Transverse colon (tissue), 3 donors: ENCODE measurements around the gene PIMREG.

ENCODE experiments used
- CTCF ChIP-seq, 5 experiments: fragments of 200-600 bp in 3 of 5; fragments of 450-650 bp in 2 of 5; sonication (generic) in 3 of 5; IDR thresholded peaks; 1 replicate in 2 of 5; 2 replicates in 3 of 5; pipeline ENCODE4 v1.5.1; 2016 to 2017; ENCODE audit warnings: antibody characterized with exemption in 5 of 5, inconsistent platforms in 3 of 5, mild to moderate bottlenecking in 2 of 5, moderate library complexity in 1 of 5
- POLR2A ChIP-seq: fragments of 450-650 bp; IDR thresholded peaks from one replicate; pipeline ENCODE4 v1.6.1; 2016; ENCODE audit warnings: antibody characterized with exemption, mild to moderate bottlenecking, moderate library complexity

- TF ChIP-seq POLR2A = no peak
- no peak for TF ChIP-seq CTCF (IDR thresholded peaks at IDR 0.05)
Measured at GRCh38 chr17:6487251-6488007, 43.2 kb downstream of the PIMREG start.
